Mammary epithelial cell (primary cell): Measurements from ENCODE around the gene TYW5.

Experiments used
- CTCF ChIP-seq, 2 donors: IDR thresholded peaks in 1 of 2; conservative IDR thresholded peaks in 1 of 2; 2 replicates each; pipeline ENCODE4 v1.5.1; 2011 to 2012; ENCODE audit warnings: inconsistent platforms in 2 of 2, low read length in 2 of 2, mild to moderate bottlenecking in 2 of 2, control low read depth in 1 of 2, low read depth in 1 of 2; ENCODE audit not compliant: insufficient read depth in 1 of 2; ENCODE audit errors: extremely low read depth in 1 of 2
- EZH2 ChIP-seq: IDR thresholded peaks from 2 replicates; pipeline ENCODE4 v1.6.1; 2012; ENCODE audit warnings: low read length, inconsistent platforms, borderline replicate concordance

DNA sequence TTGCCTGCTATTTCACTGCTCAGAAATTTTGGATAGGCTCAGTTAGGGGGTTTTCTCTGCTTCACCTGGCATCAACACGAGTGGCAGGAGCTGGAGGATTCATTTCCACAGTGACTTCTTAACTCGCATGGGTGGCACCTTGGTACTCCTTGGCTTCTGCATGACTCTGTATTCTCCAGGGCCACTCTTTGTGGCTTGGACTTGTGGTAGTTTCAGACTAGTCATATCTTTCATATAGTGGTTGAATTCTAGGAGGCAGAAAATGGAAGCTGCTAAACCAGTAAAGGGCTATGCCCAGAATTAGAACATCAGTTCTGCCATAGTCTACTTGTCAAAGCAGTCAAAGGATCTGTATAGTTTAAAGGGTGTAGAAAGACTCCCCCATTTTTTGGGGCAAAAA, 6.9 kb upstream of the TYW5 start:
- no peak for TF ChIP-seq CTCF (conservative IDR thresholded peaks at IDR 0.05 in 1 of 2, IDR thresholded peaks at IDR 0.05 in 1 of 2; ENCODE audit: extremely low read depth in 1 of 2, insufficient read depth in 1 of 2, low read depth in 1 of 2, low read length in 2 of 2)
- TF ChIP-seq EZH2: no peak
